GM19043 (cell line): ENCODE measurements around the gene OR12D1.

Source experiments
- ATAC-seq: cut with Tn5 transposase; IDR thresholded peaks from one replicate; pipeline ENCODE4 v1.9.1; 2021; ENCODE audit warnings: low read depth; ENCODE audit not compliant: unreplicated experiment

OR12D1 gene

GRCh38 chr6:29462022-29462421 lies 47.3 kb downstream of the OR12D1 start:
- no peak for ATAC-seq

- ATAC-seq = no peak
Observed at GRCh38 chr6:29465279-29465678, 50.6 kb downstream of the OR12D1 start.

- no peak for ATAC-seq
Observed at GRCh38 chr6:29465801-29466200, 51.1 kb downstream of the OR12D1 start.

- no peak for ATAC-seq
Observed at GRCh38 chr6:29466241-29466640, 51.5 kb downstream of the OR12D1 start.
